Immature natural killer cell (primary cell): ENCODE data around the gene GCGR. TPM values are rescaled to one million over a fixed set of nuclear protein-coding genes. Genes with fewer than 3 reads are reported as not detected.
A peak's percentile ranks its signal among the peaks of the same experiment; 100 is the strongest.

Experiments used
- DNase-seq, 3 donors: peaks; one replicate each; pipeline ENCODE4 v3.0.0; 2022; ENCODE audit warnings: mixed read lengths in 1 of 3
- H3K27ac Mint-ChIP-seq, 6 donors: one replicate each; pipeline ENCODE4 v1.8.0; 2020; ENCODE audit warnings: mixed read lengths in 6 of 6, mild to moderate bottlenecking in 5 of 6, inconsistent platforms in 4 of 6, moderate library complexity in 3 of 6
- H3K27me3 Mint-ChIP-seq, 3 donors: one replicate each; pipeline ENCODE4 v1.8.0; 2020 to 2021; ENCODE audit warnings: low read depth in 3 of 3, mild to moderate bottlenecking in 3 of 3, mixed read lengths in 3 of 3, moderate library complexity in 3 of 3, inconsistent platforms in 1 of 3
- H3K36me3 Mint-ChIP-seq, 3 donors: one replicate each; pipeline ENCODE4 v1.8.0; 2020; ENCODE audit warnings: mixed read lengths in 3 of 3, inconsistent platforms in 2 of 3, mild to moderate bottlenecking in 2 of 3
- H3K4me1 Mint-ChIP-seq, 2 donors: one replicate each; pipeline ENCODE4 v1.8.0; 2020; ENCODE audit warnings: inconsistent platforms in 2 of 2, mild to moderate bottlenecking in 2 of 2, mixed read lengths in 2 of 2, moderate library complexity in 1 of 2
- H3K4me3 Mint-ChIP-seq, 5 donors: one replicate each; pipeline ENCODE4 v1.8.0; 2020; ENCODE audit warnings: mild to moderate bottlenecking in 5 of 5, mixed read lengths in 5 of 5, inconsistent platforms in 3 of 5, moderate library complexity in 3 of 5
- H3K9me3 Mint-ChIP-seq, 6 donors: one replicate each; pipeline ENCODE4 v1.8.0; 2020; ENCODE audit warnings: mild to moderate bottlenecking in 6 of 6, mixed read lengths in 6 of 6, inconsistent platforms in 4 of 6, moderate library complexity in 3 of 6
- polyA plus RNA-seq, 3 donors: library from polyadenylated mRNA; unstranded; fragments of 300-500 nt; fragmentation: Illumina TruSeq; gene quantifications; one replicate each; pipeline ENCODE4 v1.2.3, GENCODE V29; 2021

The GCGR gene
- polyA plus RNA-seq, 3 donors from 2014 or later: not detected

GRCh38 chr17:81817758-81818147, 13.8 kb downstream of the GCGR start:
- Mint-ChIP-seq H3K4me3 (no peak overlapping the region), H3K4me1 (no peaks in the 10 kb centered on the region), H3K27me3 (peaks cover 0 to 3% (median 2%) of the 10 kb centered on the region in 3 donors), H3K27ac (no peak overlapping the region), H3K9me3 (no peaks in the 10 kb centered on the region), H3K36me3 (no peaks in the 10 kb centered on the region)
- no peak for DNase-seq

GRCh38 chr17:81819708-81820107, 15.8 kb downstream of the GCGR start:
- Mint-ChIP-seq H3K9me3 (no peaks in the 10 kb centered on the region), H3K4me3 (no peak overlapping the region), H3K36me3 (no peaks in the 10 kb centered on the region), H3K27ac (no peak overlapping the region), H3K27me3 (peaks cover 0 to 3% (median 2%) of the 10 kb centered on the region in 3 donors), H3K4me1 (no peaks in the 10 kb centered on the region)
- DNase-seq: no peak

GRCh38 chr17:81821147-81821546, 17.2 kb downstream of the GCGR start:
- Mint-ChIP-seq H3K4me1 (peaks cover 3 to 4% of the 10 kb centered on the region in 2 donors), H3K9me3 (no peaks in the 10 kb centered on the region), H3K27ac (no peak overlapping the region), H3K4me3 (no peak overlapping the region), H3K36me3 (no peaks in the 10 kb centered on the region), H3K27me3 (peaks cover 0 to 3% (median 2%) of the 10 kb centered on the region in 3 donors)
- no peak for DNase-seq

- DNase-seq: no peak
- Mint-ChIP-seq H3K36me3 (no peaks in the 10 kb centered on the region), H3K4me3 (no peak overlapping the region), H3K27me3 (peaks cover 0 to 3% (median 2%) of the 10 kb centered on the region in 3 donors), H3K27ac (no peak overlapping the region), H3K9me3 (no peaks in the 10 kb centered on the region), H3K4me1 (peaks cover 5 to 6% of the 10 kb centered on the region in 2 donors)
Measured at GRCh38 chr17:81821603-81822311, 17.8 kb downstream of the GCGR start.

- Mint-ChIP-seq H3K36me3 (no peaks in the 10 kb centered on the region), H3K27ac (no peak overlapping the region), H3K9me3 (no peaks in the 10 kb centered on the region), H3K4me1 (peaks cover 5 to 6% of the 10 kb centered on the region in 2 donors), H3K27me3 (peaks cover 0 to 3% (median 2%) of the 10 kb centered on the region in 3 donors), H3K4me3 (no peak overlapping the region)
- DNase-seq: no peak
Measured at GRCh38 chr17:81822312-81822637, 18.3 kb downstream of the GCGR start.

- H3K36me3 Mint-ChIP-seq: no peaks in the 10 kb centered on the region
- DNase-seq: no peak
- H3K4me1 Mint-ChIP-seq: peaks cover 5 to 6% of the 10 kb centered on the region in 2 donors
- peaks cover 0 to 1% (median 0%) of the 10 kb centered on the region in 6 donors for H3K9me3 Mint-ChIP-seq
- no peak overlapping the region for H3K27ac Mint-ChIP-seq
- H3K4me3 Mint-ChIP-seq: no peak overlapping the region
- peaks cover 0 to 2% (median 0%) of the 10 kb centered on the region in 3 donors for H3K27me3 Mint-ChIP-seq
Measured at GRCh38 chr17:81822996-81823819, 19.3 kb downstream of the GCGR start.

- H3K36me3 Mint-ChIP-seq: no peaks in the 10 kb centered on the region
- H3K27ac Mint-ChIP-seq: no peak overlapping the region
- peaks cover 0 to 2% (median 0%) of the 10 kb centered on the region in 6 donors for H3K9me3 Mint-ChIP-seq
- peaks cover 0 to 2% (median 0%) of the 10 kb centered on the region in 3 donors for H3K27me3 Mint-ChIP-seq
- H3K4me1 Mint-ChIP-seq: peaks cover 9 to 11% of the 10 kb centered on the region in 2 donors
- no peak overlapping the region for H3K4me3 Mint-ChIP-seq
- DNase-seq: no peak
Measured at GRCh38 chr17:81823820-81824550, 20.0 kb downstream of the GCGR start.

- no peak overlapping the region for H3K27ac Mint-ChIP-seq
- no peak overlapping the region for H3K4me3 Mint-ChIP-seq
Measured at GRCh38 chr17:81824595-81824994, 20.6 kb downstream of the GCGR start.

GRCh38 chr17:81825841-81826466, 22.0 kb downstream of the GCGR start:
- no peak for DNase-seq

More at GRCh38 chr17:81824595-81824994, 20.6 kb downstream of the GCGR start:
- H3K27me3 Mint-ChIP-seq: peaks cover 0 to 2% (median 0%) of the 10 kb centered on the region in 3 donors
- H3K9me3 Mint-ChIP-seq: peaks cover 0 to 2% (median 0%) of the 10 kb centered on the region in 6 donors
- H3K36me3 Mint-ChIP-seq: no peaks in the 10 kb centered on the region
- H3K4me1 Mint-ChIP-seq: peaks cover 11 to 12% of the 10 kb centered on the region in 2 donors
- DNase-seq: no peak

GRCh38 chr17:81828656-81829055, 24.7 kb downstream of the GCGR start:
- H3K4me3 Mint-ChIP-seq: no peak overlapping the region
- DNase-seq: no peak
- peak overlapping the region in 1 of 6 donors; percentile 62 for H3K27ac Mint-ChIP-seq
- peaks cover 27 to 32% of the 10 kb centered on the region in 2 donors for H3K4me1 Mint-ChIP-seq
- H3K36me3 Mint-ChIP-seq: no peaks in the 10 kb centered on the region
- peaks cover 0 to 2% (median 0%) of the 10 kb centered on the region in 6 donors for H3K9me3 Mint-ChIP-seq
- peaks cover 6 to 9% (median 8%) of the 10 kb centered on the region in 3 donors for H3K27me3 Mint-ChIP-seq

More at GRCh38 chr17:81825841-81826466, 22.0 kb downstream of the GCGR start:
- Mint-ChIP-seq H3K27me3 (peaks cover 0 to 4% (median 0%) of the 10 kb centered on the region in 3 donors), H3K36me3 (no peaks in the 10 kb centered on the region), H3K9me3 (peaks cover 0 to 2% (median 0%) of the 10 kb centered on the region in 6 donors), H3K4me3 (no peak overlapping the region), H3K4me1 (peaks cover 11 to 16% of the 10 kb centered on the region in 2 donors), H3K27ac (peak overlapping the region in 1 of 6 donors; percentile 69)

GRCh38 chr17:81829858-81830257, 25.9 kb downstream of the GCGR start:
- Mint-ChIP-seq H3K4me3 (no peak overlapping the region), H3K27me3 (peaks cover 6 to 14% (median 8%) of the 10 kb centered on the region in 3 donors), H3K27ac (peak overlapping the region in 1 of 6 donors; percentile 35), H3K36me3 (no peaks in the 10 kb centered on the region), H3K9me3 (peaks cover 0 to 2% (median 0%) of the 10 kb centered on the region in 6 donors), H3K4me1 (peaks cover 27 to 34% of the 10 kb centered on the region in 2 donors)
- DNase-seq: no peak

GRCh38 chr17:81831563-81831956, 27.6 kb downstream of the GCGR start:
- peaks cover 6 to 14% (median 9%) of the 10 kb centered on the region in 3 donors for H3K27me3 Mint-ChIP-seq
- peak in 1 of 3 donors; percentile 20 for DNase-seq
- H3K36me3 Mint-ChIP-seq: no peaks in the 10 kb centered on the region
- peak overlapping the region; percentile 91 to 98 (median 94) for H3K27ac Mint-ChIP-seq
- peaks cover 0 to 2% (median 0%) of the 10 kb centered on the region in 6 donors for H3K9me3 Mint-ChIP-seq
- H3K4me1 Mint-ChIP-seq: peaks cover 22 to 29% of the 10 kb centered on the region in 2 donors
- peak overlapping the region; percentile 86 to 93 (median 92) for H3K4me3 Mint-ChIP-seq
